ENCODE results near the gene GALNT11.
"Not testable (repeated sequence)": the region's sequence is repeated elsewhere in the genome, so short reads cannot be mapped to it uniquely, and the experiment has no call there.

The GALNT11 gene

GRCh38 chr7:152030059-152030458 lies 4.6 kb downstream of the GALNT11 start:
- DNase-seq = not testable (repeated sequence)

- not testable (repeated sequence) for DNase-seq
These were observed 5.2 kb downstream of the GALNT11 start for GRCh38 chr7:152030639-152031038.

- DNase-seq = no peak
These were observed 10.3 kb downstream of the GALNT11 start for GRCh38 chr7:152035817-152036216.

- not testable (repeated sequence) for DNase-seq
These were observed 12.9 kb downstream of the GALNT11 start for GRCh38 chr7:152038410-152038809.

GRCh38 chr7:152043086-152043485 lies 17.6 kb downstream of the GALNT11 start:
- DNase-seq = not testable (repeated sequence)

- DNase-seq = not testable (repeated sequence)
These were observed 19.4 kb downstream of the GALNT11 start for GRCh38 chr7:152044909-152045308.

- no peak for DNase-seq
These were observed 21.1 kb downstream of the GALNT11 start for GRCh38 chr7:152046531-152046930.

DNA sequence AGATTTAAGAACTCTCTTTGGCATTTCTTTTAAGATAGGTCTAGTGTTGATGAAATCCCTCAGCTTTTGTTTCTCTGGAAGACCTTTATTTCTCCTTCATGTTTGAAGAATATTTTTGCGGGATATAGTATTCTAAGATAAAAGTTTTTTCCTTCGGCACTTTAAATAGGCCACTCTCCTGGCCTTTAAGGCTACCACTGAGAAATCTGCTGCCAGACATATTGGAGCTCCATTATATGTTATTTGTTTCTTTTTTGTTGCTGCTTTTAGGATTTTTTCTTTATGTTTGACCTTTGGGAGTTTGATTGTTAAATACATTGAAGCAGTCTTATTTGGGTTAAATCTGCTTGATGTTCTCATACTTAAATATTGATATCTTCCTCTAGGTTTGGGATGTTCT lies 22.6 kb downstream of the GALNT11 start:
- DNase-seq = no peak

DNA sequence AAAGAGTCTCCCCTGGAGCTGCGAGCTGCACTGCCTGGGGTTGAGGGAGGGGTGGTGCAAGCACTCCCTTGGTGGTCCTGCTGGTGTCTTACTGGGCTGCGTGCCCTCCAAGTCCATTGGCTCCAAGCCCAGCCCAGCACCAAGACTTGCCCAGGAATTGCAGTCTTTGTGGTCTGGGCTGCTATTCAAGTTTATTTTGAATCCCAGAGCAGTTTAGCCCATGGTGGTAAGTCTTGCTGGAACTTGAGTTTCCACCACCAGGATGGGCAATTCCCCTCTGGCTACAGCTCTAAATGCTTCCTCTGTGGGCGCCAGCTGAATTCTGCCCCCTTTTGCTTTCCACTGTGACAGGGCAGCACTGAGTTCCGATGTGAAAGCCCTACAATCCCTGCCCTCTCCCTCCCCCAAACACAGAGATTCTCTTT lies 25.1 kb downstream of the GALNT11 start:
- DNase-seq = no peak

DNA sequence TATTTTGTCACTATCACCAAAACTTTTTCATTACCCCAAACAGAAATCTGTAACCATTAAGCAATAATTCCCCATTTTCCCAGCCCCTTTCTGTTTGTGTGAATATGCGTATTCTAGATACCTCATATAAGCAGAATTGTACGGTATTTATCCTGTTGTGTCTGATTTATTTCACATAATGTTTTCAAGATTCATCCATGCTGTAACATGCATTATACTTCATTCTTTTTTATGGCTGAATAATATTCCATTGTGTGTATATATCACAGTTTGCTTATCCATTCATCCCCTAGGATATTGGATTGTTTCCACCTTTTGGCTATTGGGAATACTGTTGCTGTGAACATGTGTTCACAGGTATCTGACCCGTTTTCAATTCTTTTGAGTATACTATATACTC lies 26.5 kb downstream of the GALNT11 start:
- no peak for DNase-seq

- DNase-seq = no peak
These were observed 27.3 kb downstream of the GALNT11 start for GRCh38 chr7:152052771-152053170.

DNA sequence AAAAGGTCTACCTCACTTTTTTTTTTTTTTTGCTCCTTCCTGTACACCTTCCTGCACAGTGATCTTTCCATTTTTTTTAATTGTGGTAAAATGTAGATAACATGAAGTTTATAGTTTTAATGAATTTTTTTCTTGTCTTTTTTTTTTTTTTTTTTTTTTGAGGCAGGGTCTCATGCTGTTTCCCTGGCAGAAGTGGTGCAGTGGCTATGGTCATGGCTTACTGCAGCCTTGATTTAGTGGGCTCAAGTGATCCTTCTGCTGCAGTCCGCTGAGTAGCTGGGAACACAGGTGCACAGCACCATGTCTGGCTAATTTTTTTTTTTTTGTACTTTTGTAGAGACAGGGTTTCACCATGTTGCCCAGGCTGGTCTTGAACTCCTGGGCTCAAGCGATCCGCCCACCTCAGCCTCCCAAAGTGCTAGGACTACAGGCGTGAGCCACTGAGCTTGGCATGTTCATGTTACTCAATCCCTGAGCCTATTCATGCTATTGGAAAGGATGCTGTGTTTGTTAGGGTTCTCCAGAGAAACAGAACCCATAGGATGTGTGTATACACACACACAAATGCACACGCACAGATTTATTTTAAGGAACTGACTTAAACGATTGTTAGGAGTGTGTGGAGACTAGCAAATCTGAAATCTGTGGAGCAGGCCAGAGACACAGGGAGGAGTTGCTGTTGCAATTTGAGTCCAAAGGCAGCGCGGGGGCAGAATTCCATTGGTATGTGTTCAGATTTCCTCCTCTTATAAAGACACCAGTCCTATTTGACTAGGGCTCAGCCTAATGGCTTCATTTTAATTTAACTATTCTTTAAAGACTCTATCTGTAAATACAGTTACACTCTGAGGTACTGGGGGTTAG lies 29.1 kb downstream of the GALNT11 start:
- no peak for DNase-seq

GRCh38 chr7:152056621-152057274 lies 31.3 kb downstream of the GALNT11 start:
- no peak for DNase-seq

- DNase-seq = no peak
These were observed 33.8 kb downstream of the GALNT11 start for GRCh38 chr7:152059311-152059710.

DNA sequence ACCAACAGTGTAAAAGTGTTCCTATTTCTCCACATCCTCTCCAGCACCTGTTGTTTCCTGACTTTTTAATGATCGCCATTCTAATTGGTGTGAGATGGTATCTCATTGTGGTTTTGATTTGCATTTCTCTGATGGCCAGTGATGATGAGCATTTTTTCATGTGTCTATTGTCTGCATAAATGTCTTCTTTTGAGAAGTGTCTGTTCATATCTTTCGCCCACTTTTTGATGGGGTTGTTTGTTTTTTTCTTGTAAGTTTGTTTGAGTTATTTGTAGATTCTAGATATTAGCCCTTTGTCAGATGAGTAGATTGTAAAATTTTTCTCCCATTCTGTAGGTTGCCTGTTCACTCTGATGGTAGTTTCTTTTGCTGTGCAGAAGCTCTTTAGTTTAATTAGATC lies 35.6 kb downstream of the GALNT11 start:
- not testable (repeated sequence) for DNase-seq

- not testable (repeated sequence) for DNase-seq
These were observed 37.7 kb downstream of the GALNT11 start for GRCh38 chr7:152063192-152063591.

- DNase-seq = not testable (repeated sequence)
These were observed 38.3 kb downstream of the GALNT11 start for GRCh38 chr7:152063821-152064220.

DNA sequence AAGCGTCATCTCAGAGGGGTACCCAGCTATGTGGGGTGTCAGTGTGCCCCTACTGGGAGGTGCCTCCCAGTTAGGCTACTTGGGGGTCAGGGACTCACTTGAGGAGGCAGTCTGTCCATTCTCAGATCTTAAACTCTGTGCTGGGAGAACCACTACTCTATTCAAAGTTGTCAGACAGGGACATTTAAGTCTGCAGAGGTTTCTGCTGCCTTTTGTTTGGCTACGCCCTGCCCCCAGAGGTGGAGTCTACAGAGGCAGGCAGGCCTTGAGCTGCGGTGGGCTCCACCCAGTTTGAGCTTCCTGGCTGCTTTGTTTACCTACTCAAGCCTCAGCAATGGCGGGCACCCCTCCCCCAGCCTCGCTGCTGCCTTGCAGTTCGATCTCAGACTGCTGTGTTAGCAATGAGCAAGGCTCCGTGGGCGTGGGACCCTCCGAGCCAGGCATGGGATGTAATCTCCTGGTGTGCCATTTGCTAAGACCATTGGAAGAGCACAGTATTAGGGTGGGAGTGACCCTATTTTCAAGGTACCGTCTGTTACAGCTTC lies 40.4 kb downstream of the GALNT11 start:
- DNase-seq = not testable (repeated sequence)

GRCh38 chr7:152072421-152072820 lies 46.9 kb downstream of the GALNT11 start:
- no peak for DNase-seq

DNA sequence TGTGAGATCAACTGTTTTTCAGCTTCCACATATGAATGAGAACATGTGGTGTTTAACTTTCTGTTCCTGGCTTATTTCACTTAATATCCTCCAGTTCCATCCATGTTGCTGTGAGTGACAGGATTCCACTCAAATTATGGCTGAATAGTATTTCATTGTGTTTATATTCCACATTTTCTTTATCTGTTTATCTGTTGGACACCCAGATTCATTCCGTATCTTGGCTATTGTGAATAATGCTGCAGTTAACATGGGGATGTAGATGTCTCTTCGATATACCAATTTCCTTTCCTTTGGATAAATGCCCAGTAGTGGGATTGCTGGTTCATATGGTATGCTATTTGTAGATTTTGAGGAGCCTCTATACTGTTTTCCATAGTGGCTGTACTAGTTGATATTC lies 47.9 kb downstream of the GALNT11 start:
- DNase-seq = no peak

- no peak for DNase-seq
These were observed 49.2 kb downstream of the GALNT11 start for GRCh38 chr7:152074673-152075072.

- not testable (repeated sequence) for DNase-seq
These were observed 49.9 kb downstream of the GALNT11 start for GRCh38 chr7:152075379-152075778.

DNA sequence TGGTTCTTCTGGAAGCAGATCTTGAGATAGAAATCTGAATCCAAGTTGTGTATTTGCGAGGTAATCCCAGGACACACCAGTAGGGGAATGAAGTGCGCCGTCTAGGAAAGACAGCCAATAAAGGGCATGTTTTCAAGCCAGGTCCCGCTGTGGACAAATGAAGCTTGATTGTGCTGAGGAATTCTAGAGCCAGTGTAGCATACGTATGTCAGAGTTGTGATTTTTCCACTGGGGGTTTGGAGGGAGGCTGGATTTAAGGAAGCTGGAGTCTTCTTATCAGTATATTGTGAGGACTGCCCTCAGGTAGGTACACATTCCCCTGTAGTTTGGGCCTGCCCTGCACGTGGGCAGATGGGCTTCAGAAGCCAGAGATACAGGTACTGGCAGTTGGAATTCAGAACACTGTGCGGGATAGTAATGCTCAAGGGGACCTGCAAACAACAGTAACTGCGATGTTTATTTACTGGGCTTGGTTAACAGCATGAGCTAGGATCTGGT lies 50.9 kb downstream of the GALNT11 start:
- DNase-seq = no peak
